ENCODE results near the gene FAT1.
A peak's percentile ranks its signal among the peaks of the same experiment; 100 is the strongest.

FAT1 gene

GRCh38 chr4:186724058-186724863 is 605 bp upstream of the FAT1 start:
- peak; percentile 36 for DNase-seq (ENCODE audit: low spot score)

DNA sequence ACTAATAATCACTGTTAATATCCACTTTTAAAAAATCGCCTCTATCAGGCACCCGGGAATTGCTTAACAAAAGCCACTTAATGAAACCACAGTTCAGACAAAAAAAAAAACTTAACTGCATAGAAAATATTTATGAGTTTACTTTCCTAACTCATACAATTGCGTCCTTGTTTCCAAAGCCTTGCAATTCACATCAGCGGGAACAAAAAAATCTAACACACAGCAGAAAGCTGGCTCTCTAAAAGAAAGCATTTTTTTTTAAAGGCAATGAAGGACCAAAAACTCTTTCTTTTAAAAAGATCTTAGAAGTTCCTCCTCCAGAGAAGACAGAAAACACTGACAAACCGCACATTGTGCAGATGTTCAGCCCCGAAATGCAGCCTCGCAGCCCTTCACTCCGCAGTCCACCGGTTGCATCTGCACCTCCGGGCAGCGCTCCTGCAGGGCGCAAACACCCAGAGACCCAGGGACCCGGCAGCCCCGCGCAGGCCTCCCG is 812 bp downstream of the FAT1 start:
- peak; percentile 83 for DNase-seq (ENCODE audit: low spot score)

DNA sequence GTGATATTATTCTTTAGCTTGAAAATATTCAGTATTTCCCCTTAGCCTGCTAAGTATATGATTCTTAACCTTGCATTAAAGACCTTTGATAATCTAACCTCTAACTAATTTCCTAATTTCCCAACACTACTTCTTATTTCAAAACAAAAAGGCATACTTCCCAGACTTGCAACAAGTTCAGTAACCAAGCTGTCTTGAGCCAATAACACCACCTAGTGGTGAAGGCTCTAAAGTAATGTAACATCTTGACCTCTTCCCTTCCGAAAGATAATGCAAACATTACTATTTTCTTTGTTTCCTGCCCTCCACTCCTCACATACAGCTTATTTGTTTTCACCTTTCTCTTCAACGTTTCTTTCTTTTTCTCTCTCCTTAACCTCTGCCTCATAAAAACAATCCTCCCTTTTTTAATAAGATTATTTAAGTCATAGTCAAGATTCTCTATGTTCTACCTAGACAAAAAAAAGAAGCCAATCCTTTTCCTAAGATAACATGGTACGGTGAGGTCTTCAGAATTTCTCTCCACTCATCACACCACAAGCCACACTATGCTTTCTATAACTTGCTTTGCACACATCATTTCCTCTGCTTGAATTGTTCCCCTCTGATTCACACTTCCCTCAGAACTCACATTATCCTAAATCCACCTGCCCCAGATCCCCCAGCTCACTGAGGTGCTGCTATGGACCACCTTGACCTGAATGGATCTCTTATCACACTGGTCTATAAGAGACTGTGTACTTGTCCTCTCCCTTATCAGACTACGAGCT is 3.5 kb downstream of the FAT1 start:
- DNase-seq (ENCODE audit: low spot score) = peak; percentile 50

- DNase-seq (ENCODE audit: low spot score) = no peak
These were observed 6.1 kb downstream of the FAT1 start for GRCh38 chr4:186717556-186717955.

DNA sequence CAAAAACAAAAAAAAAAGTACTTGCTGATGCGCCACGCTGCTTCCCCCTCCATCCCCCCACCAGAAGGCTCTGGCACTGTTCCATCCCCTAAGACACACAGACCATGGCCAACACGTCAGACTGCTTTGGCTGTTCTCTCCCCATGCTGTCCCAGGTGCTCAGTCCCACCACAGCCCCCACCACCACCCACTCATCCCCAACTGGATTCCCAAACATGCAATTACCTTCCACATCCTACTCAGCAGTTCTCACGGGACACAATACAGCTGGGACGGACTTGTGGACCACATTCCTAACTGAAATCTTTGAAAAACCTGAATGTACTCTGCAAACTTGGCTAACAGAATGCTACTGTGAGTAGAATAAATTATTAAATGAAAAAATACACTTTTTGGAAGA is 8.6 kb downstream of the FAT1 start:
- DNase-seq (ENCODE audit: low spot score) = no peak

- DNase-seq (ENCODE audit: low spot score) = no peak
These were observed 9.5 kb downstream of the FAT1 start for GRCh38 chr4:186714006-186714675.

- DNase-seq (ENCODE audit: low spot score) = no peak
These were observed 11.0 kb downstream of the FAT1 start for GRCh38 chr4:186712690-186713089.

GRCh38 chr4:186710521-186711119 is 13.0 kb downstream of the FAT1 start:
- DNase-seq (ENCODE audit: low spot score) = no peak

DNA sequence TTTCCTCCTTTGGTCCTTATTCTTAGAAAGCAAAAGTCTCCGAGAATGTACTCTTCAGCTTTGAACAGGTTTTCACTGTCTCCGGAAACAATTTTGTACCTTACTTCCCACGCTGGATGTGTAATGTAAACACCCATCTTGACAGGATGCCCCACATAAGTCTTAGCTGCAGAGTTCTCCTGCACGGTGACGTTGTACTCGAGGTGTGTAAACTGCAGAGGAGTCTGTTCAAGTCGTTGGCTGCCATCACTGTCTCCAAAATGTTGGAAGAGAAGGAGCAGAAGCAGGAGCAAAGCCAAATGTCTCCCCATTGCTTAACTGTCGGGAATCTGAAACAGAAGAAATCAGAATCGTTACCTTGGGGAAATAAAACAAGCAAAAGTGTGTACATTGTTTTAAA is 14.1 kb downstream of the FAT1 start:
- no peak for DNase-seq (ENCODE audit: low spot score)

GRCh38 chr4:186708554-186708953 is 15.1 kb downstream of the FAT1 start:
- DNase-seq (ENCODE audit: low spot score) = no peak

DNA sequence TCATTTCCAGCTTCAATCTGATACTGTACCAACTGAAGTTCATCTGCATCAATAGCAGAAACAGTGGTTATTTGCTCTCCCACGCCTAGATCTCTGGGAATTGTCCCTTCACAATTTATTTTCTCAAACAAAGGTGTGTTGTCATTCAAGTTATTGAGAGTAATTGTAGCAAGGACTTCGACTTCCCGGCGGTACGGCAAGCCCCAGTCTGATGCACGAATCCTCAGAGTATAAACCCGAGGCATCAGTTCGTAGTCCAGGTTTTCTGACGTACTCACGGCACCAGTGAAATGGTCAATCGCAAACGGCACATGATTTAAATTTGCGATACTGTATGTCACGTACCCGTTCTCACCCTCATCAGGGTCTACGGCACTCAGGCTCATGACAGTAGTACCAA is 15.7 kb downstream of the FAT1 start:
- DNase-seq (ENCODE audit: low spot score) = no peak

DNA sequence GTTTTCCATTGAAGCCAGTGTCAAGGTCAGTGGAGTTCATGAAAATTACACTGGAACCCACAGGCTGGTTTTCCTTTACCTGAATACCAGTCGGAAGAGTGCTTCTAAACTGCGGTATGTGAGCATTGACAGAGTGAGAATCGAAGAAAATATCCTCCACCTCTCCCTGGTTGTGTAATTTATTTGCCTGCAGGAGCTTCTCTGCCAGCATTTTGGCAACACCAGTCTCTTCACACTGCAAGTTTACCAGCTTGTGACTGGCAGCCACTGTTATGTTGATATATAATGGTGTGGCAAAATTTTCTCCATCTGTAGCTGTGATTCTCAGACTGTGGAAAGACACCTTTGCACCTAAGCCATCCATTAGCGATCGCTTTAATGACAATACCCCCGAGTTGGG is 16.1 kb downstream of the FAT1 start:
- DNase-seq (ENCODE audit: low spot score) = no peak

DNA sequence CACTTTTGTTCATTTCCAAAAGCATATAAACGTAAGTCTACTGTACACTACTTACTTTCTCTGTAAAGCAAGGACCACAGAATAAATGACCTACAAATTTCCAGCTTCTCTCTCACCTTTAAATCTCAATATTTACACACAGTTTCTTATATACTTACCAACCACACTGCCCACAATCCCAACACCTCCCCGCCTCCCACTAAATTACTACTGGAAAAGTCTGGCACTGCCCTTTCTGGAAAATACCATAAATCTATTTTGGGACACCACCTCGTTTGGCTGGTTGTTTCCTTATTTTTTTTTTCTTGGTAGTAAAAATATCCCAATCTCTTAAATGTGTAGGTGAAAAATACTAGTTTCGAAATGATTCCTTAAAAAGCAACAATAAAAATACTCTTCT is 19.6 kb downstream of the FAT1 start:
- no peak for DNase-seq (ENCODE audit: low spot score)

DNA sequence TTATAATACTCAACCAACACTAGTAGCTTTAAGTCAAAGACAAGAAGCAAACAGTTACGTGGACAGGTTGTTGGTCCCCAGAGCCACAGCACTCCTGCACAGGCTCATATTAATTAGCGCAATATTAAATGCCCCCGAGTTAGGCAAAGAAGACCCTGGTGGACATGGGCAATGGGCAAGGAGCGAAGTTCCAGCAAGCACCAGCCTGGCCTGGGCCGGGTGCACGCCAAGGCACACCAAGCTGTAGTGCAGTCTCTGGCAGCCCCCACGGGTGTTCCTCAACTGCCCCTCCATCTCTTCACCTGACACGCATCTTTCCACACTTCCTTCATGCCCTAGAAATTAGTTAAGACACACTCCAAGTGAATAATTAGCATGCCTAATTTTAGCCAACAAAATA is 20.1 kb downstream of the FAT1 start:
- DNase-seq (ENCODE audit: low spot score) = no peak

GRCh38 chr4:186702940-186703339 is 20.7 kb downstream of the FAT1 start:
- DNase-seq (ENCODE audit: low spot score) = no peak

DNA sequence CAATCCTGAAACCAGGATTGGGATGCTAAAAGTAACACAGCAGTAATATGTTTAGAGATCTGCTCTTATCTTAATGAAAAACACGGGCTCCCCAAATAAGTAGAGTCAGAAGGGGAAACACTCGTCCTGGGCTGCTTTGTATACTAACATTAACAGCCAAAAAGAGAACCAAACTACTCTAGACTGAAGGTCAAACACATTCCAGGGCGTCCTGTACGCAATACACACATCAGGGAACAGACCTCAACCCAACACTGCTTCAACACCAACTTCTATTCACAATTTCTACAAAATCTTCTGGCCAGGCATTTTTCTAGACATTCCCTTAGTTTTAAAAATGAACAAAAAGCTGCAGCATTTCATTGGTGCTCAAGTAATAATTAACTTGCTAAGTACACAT is 21.4 kb downstream of the FAT1 start:
- DNase-seq (ENCODE audit: low spot score) = no peak

- DNase-seq (ENCODE audit: low spot score) = no peak
These were observed 21.9 kb downstream of the FAT1 start for GRCh38 chr4:186701788-186702187.

- DNase-seq (ENCODE audit: low spot score) = peak; percentile 96
These were observed 22.4 kb downstream of the FAT1 start for GRCh38 chr4:186701273-186701672.

- DNase-seq (ENCODE audit: low spot score) = no peak
These were observed 22.9 kb downstream of the FAT1 start for GRCh38 chr4:186700746-186701145.

DNA sequence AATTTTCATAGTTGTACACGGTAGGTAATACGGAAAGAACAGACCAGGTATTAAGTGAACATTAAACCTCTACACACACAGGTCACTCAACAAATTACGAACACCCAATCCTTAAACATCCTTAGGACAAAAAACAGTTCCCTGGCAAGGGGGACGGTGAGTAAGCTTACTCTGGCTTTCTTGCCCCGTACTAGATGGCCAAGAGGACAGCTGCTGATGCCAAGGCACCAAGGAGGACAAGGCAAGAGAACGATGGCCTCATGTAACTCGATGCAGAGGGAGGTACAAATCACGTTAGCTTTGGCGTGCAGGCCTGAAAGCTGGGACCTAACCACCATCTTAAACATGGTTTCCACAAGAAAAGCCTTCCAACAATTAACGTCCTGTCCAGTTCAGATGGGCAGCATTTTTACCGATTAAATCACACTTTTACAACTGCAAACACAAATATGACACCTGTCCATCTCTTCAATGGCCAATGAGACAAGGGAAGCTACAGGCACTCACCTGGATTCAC is 23.7 kb downstream of the FAT1 start:
- no peak for DNase-seq (ENCODE audit: low spot score)

GRCh38 chr4:186699298-186699697 is 24.4 kb downstream of the FAT1 start:
- DNase-seq (ENCODE audit: low spot score) = no peak

DNA sequence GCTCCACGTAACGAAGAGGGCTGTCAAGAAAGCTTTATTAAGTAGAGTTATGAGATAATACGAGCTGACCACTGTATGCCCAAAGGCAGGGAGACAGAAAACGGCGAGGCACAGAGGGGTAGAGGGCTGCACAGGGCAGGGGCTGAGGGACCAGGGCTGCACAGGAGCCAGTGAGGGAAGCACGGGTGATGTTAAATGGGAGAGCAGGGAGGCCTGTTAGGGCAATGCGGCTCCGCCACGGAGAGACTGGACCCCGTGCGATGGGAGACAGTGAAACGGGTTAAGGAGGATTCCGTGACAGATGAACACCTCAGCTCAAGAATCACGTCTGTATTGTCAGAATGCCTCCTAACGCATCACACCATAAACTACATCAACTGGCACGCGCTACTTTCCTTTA is 25.1 kb downstream of the FAT1 start:
- DNase-seq (ENCODE audit: low spot score) = no peak
